Uterus (tissue), 2 donors: ENCODE data around the gene AXIN1.

Source experiments
- POLR2A ChIP-seq, 2 donors: fragments of 450-650 bp; IDR thresholded peaks; one replicate each; pipeline ENCODE4 v1.6.1; 2016; ENCODE audit warnings: antibody characterized with exemption in 2 of 2, mild to moderate bottlenecking in 1 of 2, moderate library complexity in 1 of 2
- TF ChIP-seq, protein P1 (sequence below), 4 experiments: fragments of 200-600 bp in 2 of 4; fragments of 450-650 bp in 2 of 4; sonication (generic) in 2 of 4; IDR thresholded peaks; one replicate each; pipeline ENCODE4 v1.5.1; 2016 to 2019; ENCODE audit warnings: antibody characterized with exemption in 4 of 4, mild to moderate bottlenecking in 2 of 4, moderate library complexity in 1 of 4

DNA sequence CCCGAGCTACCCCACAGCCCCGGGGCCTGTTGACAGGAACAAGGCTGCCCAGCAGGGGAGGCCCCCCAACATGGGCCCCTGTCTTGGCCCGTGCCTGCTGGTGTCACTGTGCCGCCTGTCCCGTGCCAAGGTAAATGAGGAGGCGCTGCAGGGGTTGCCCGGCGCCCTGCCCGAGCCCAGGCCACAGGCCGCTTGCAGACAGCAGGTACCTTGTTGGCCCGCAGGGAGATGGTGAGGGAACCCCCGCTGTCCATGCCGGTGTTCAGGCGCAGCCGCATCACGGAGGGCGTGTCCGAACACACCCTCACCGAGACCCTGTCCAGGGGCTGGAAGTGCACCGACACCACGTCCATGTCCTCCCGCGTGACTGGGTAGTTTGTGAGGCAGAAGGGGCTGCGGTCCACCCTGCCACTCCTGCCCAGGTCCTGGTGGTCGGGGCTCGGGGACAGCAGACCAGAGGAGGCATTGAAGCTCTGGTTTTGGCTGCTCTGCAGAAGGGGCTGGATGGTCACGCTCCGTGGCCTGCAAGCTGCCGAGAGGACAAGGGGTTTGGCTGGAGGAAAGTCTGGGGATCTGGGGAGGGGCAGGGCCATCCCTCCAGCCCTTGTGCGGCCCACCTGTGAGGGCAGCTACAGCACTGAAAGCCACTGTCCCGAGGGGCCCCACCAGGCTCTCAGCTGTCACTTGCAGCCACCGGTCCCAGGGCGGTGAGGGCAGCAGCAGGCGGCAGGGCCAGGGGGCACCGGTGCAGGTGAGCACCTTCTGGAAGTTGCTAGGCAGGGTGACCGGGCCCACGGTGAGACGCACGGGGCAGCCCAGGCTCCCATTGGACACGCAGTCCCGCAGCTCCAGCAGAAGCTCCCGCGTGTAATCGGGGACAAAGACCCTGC lies 23.6 kb upstream of the AXIN1 start:
- no peak for TF ChIP-seq POLR2A (IDR thresholded peaks at IDR 0.05)
- TF ChIP-seq, protein P1, sequence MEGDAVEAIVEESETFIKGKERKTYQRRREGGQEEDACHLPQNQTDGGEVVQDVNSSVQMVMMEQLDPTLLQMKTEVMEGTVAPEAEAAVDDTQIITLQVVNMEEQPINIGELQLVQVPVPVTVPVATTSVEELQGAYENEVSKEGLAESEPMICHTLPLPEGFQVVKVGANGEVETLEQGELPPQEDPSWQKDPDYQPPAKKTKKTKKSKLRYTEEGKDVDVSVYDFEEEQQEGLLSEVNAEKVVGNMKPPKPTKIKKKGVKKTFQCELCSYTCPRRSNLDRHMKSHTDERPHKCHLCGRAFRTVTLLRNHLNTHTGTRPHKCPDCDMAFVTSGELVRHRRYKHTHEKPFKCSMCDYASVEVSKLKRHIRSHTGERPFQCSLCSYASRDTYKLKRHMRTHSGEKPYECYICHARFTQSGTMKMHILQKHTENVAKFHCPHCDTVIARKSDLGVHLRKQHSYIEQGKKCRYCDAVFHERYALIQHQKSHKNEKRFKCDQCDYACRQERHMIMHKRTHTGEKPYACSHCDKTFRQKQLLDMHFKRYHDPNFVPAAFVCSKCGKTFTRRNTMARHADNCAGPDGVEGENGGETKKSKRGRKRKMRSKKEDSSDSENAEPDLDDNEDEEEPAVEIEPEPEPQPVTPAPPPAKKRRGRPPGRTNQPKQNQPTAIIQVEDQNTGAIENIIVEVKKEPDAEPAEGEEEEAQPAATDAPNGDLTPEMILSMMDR (IDR thresholded peaks at IDR 0.05), result no peak
